Panc1 (cell line): ENCODE measurements around the gene KMT2C. TPM values are rescaled to one million over a fixed set of nuclear protein-coding genes. Genes with fewer than 3 reads are reported as not detected.
"Not testable (repeated sequence)": the region's sequence is repeated elsewhere in the genome, so short reads cannot be mapped to it uniquely, and the experiment has no call there.

ENCODE experiments used
- ATAC-seq: fragments of 200-7000 bp; cut with Tn5 transposase; 2 replicates; pipeline ENCODE4 v1.9.1; 2020; ENCODE audit warnings: mild to moderate bottlenecking, moderate library complexity
- BruUV-seq: library from RNA; stranded (reverse); fragments of 400-500 nt; replicated peaks from 2 replicates; lab custom pipeline; 2021; lab: Mats Ljungman, UMichigan
- CTCF ChIA-PET: fragments of 300-600 bp; sonication (Branson Sonifier 250); formaldehyde crosslinking; loops from one replicate; lab custom pipeline; 2022; ENCODE audit warnings: antibody characterized with exemption; lab: Charles Lee
- POLR2A ChIA-PET: fragments of 300-600 bp; sonication (Branson Sonifier 250); formaldehyde crosslinking; loops from one replicate; lab custom pipeline; 2022; ENCODE audit warnings: antibody characterized with exemption; lab: Charles Lee
- DNase-seq: peaks from one replicate; pipeline ENCODE4 v3.0.0-alpha.2; 2010; ENCODE audit warnings: low read depth, low spot score
- H3K27ac ChIP-seq: 2 replicates; pipeline ENCODE4 v1.5.1; 2011; ENCODE audit warnings: mild to moderate bottlenecking, low read length, inconsistent platforms
- H3K27me3 ChIP-seq: fragments of 200-500 bp; sonication (Bioruptor generic); 2 replicates; pipeline ENCODE4 v1.6.0; 2014; ENCODE audit warnings: low read length, inconsistent platforms; ENCODE audit not compliant: control insufficient read depth, insufficient read depth
- H3K36me3 ChIP-seq: fragments of 200-500 bp; sonication (Bioruptor generic); 2 replicates; pipeline ENCODE4 v1.5.1; 2014; ENCODE audit warnings: inconsistent platforms, mild to moderate bottlenecking, low read length, moderate library complexity; ENCODE audit not compliant: control insufficient read depth, insufficient read depth
- H3K4me1 ChIP-seq: 2 replicates; pipeline ENCODE4 v1.5.1; 2011; ENCODE audit warnings: inconsistent platforms, mild to moderate bottlenecking, low read length, moderate library complexity; ENCODE audit not compliant: control insufficient read depth, insufficient read depth
- H3K4me3 ChIP-seq, 2 experiments: 2 replicates each; pipeline ENCODE4 v1.5.1; 2011 to 2012; ENCODE audit warnings: low read depth in 2 of 2, low read length in 2 of 2, mild to moderate bottlenecking in 2 of 2, inconsistent platforms in 1 of 2, moderate library complexity in 1 of 2
- H3K9me3 ChIP-seq: fragments of 200-500 bp; sonication (Bioruptor generic); 2 replicates; pipeline ENCODE4 v1.5.1; 2014; ENCODE audit warnings: low read depth, mild to moderate bottlenecking, inconsistent platforms, low read length, moderate library complexity; ENCODE audit not compliant: control insufficient read depth, insufficient read depth
- POLR2AphosphoS5 ChIP-seq: IDR thresholded peaks from 2 replicates; pipeline ENCODE4 v1.6.1; 2012; ENCODE audit warnings: mild to moderate bottlenecking, low read depth, low read length, moderate library complexity
- SIN3A ChIP-seq: IDR thresholded peaks from 2 replicates; pipeline ENCODE4 v1.6.1; 2012; ENCODE audit warnings: low read depth, mild to moderate bottlenecking, low read length, moderate library complexity, borderline replicate concordance; ENCODE audit not compliant: insufficient read depth
- TCF7L2 ChIP-seq: IDR thresholded peaks from 2 replicates; pipeline ENCODE4 v1.6.1; 2011; ENCODE audit warnings: mild to moderate bottlenecking, low read depth, low read length, inconsistent platforms
- in situ Hi-C: cut with HindIII; loops from 2 replicates; pipeline ENCODE4 v1.10.0; 2016; ENCODE audit warnings: low sequenced_read_pairs, low pct_unique_long_range_greater_than_20kb
- intact Hi-C: fragments of 100-400 bp; cut with micrococcal nuclease; formaldehyde crosslinking; loops from one replicate; pipeline ENCODE4 v1.10.0; 2022; ENCODE audit not compliant: unreplicated experiment
- total RNA-seq: library from RNA; stranded (reverse); gene quantifications from one replicate; pipeline ENCODE4 v1.2.1, GENCODE V29; 2021; ENCODE audit not compliant: unreplicated experiment
- TF ChIP-seq, protein P1 (sequence below): fragments of 450-650 bp; IDR thresholded peaks from 2 replicates; pipeline ENCODE4 v1.5.1; 2017; ENCODE audit warnings: mild to moderate bottlenecking
- TF ChIP-seq, protein P2 (sequence below), 2 experiments: IDR thresholded peaks; 2 replicates each; pipeline ENCODE4 v1.6.1; 2011 to 2012; ENCODE audit warnings: low read depth in 2 of 2, control low read depth in 1 of 2, low read length in 1 of 2, mild to moderate bottlenecking in 1 of 2, moderate library complexity in 1 of 2; ENCODE audit not compliant: insufficient read depth in 1 of 2

KMT2C gene
- total RNA-seq, 1 experiment from 2014 or later: 42.5 TPM

DNA sequence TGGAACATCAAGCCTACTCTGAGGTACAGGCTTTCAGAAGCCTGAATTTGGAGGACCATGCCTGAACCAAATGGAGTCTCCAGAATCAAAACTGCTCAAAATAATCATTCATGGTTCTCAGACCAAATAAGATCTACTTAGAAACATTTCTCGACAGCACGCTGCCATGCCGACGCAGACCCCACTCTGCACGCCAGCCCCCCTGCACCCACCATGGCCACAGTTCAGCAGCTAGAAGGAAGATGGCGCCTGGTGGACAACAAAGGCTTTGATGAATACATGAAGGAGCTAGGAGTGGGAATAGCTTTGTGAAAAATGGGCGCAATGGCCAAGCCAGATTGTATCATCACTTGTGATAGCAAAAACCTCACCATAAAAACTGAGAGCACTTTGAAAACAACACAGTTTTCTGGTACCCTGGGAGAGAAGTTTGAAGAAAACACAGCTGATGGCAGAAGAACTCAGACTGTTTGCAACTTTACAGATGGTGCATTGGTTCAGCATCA lies 6.6 kb upstream of the KMT2C start:
- Histone ChIP-seq H3K36me3 (no peaks in the 10 kb centered on the region), H3K4me3 (no peak overlapping the region), H3K9me3 (no peaks in the 10 kb centered on the region), H3K27ac (no peak overlapping the region), H3K27me3 (no peaks in the 10 kb centered on the region), H3K4me1 (peaks cover 4% of the 10 kb centered on the region)
- no peak for DNase-seq
- TF ChIP-seq, protein P1, sequence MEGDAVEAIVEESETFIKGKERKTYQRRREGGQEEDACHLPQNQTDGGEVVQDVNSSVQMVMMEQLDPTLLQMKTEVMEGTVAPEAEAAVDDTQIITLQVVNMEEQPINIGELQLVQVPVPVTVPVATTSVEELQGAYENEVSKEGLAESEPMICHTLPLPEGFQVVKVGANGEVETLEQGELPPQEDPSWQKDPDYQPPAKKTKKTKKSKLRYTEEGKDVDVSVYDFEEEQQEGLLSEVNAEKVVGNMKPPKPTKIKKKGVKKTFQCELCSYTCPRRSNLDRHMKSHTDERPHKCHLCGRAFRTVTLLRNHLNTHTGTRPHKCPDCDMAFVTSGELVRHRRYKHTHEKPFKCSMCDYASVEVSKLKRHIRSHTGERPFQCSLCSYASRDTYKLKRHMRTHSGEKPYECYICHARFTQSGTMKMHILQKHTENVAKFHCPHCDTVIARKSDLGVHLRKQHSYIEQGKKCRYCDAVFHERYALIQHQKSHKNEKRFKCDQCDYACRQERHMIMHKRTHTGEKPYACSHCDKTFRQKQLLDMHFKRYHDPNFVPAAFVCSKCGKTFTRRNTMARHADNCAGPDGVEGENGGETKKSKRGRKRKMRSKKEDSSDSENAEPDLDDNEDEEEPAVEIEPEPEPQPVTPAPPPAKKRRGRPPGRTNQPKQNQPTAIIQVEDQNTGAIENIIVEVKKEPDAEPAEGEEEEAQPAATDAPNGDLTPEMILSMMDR: no peak
- no peak for TF ChIP-seq SIN3A
- TF ChIP-seq, protein P2, sequence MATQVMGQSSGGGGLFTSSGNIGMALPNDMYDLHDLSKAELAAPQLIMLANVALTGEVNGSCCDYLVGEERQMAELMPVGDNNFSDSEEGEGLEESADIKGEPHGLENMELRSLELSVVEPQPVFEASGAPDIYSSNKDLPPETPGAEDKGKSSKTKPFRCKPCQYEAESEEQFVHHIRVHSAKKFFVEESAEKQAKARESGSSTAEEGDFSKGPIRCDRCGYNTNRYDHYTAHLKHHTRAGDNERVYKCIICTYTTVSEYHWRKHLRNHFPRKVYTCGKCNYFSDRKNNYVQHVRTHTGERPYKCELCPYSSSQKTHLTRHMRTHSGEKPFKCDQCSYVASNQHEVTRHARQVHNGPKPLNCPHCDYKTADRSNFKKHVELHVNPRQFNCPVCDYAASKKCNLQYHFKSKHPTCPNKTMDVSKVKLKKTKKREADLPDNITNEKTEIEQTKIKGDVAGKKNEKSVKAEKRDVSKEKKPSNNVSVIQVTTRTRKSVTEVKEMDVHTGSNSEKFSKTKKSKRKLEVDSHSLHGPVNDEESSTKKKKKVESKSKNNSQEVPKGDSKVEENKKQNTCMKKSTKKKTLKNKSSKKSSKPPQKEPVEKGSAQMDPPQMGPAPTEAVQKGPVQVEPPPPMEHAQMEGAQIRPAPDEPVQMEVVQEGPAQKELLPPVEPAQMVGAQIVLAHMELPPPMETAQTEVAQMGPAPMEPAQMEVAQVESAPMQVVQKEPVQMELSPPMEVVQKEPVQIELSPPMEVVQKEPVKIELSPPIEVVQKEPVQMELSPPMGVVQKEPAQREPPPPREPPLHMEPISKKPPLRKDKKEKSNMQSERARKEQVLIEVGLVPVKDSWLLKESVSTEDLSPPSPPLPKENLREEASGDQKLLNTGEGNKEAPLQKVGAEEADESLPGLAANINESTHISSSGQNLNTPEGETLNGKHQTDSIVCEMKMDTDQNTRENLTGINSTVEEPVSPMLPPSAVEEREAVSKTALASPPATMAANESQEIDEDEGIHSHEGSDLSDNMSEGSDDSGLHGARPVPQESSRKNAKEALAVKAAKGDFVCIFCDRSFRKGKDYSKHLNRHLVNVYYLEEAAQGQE (IDR thresholded peaks at IDR 0.05; ENCODE audit: insufficient read depth in 1 of 2, low read depth in 2 of 2, low read length in 1 of 2): no peak
- TF ChIP-seq TCF7L2: no peak
- TF ChIP-seq POLR2AphosphoS5: no peak
- in situ Hi-C loops (no loop called here), intact Hi-C loops (no loop called here)
- POLR2A ChIA-PET: interaction anchor here (0.7 kb wide), 1 partner anchor 265 kb away, joined by 8 read pairs; no protein-coding TSS in a partner anchor
- CTCF ChIA-PET: interaction anchor here (0.6 kb wide), 1 partner anchor 11 kb away, joined by 13 read pairs; no protein-coding TSS in a partner anchor
- ATAC-seq: no peak
- BruUV-seq: no TSS peak

DNA sequence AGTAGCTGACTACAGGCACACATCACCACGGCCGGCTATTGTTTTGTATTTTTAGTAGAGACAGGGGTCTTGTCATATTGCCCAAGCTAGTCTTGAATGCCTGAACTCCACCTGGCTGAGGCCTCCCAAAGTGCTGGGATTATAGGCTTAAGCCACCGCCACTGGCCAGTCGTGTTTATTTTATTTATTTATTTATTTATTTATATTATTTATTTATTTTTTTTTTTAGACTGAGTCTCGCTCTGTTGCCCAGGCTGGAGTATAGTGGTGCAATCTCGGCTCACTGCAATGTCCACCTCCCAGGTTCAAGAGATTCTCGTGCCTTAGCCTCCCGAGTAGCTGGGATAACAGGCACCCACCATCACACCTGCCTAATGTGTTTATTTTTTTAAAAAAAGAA lies 6.0 kb upstream of the KMT2C start:
- in situ Hi-C loops, H3K4me3 ChIP-seq, H3K27me3 ChIP-seq, H3K36me3 ChIP-seq, BruUV-seq, H3K9me3 ChIP-seq, H3K27ac ChIP-seq, DNase-seq, H3K4me1 ChIP-seq, CTCF ChIA-PET, intact Hi-C loops, ATAC-seq, POLR2A ChIA-PET: not testable (repeated sequence)

DNA sequence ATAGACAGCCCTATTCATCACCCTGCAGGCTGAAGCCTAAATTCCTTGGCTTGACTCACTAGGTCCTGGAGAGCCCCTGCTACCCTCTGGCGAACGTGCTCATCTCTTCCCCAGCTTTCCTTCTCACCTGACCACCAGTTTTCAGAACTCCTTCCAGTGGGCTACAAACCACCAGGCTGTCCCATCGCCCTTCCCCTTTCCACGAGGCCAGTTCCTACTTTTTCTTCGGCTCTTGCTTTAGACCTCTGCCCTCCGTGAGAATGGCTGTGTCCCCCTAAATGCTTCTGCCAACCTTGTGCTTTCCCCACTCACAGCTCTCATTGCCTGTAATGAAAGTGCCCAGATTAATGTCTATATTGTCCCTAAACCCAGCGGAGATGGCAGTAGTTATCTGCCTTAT lies 5.4 kb upstream of the KMT2C start:
- POLR2A ChIA-PET, ATAC-seq, DNase-seq, H3K4me1 ChIP-seq, H3K27me3 ChIP-seq, in situ Hi-C loops, H3K4me3 ChIP-seq, CTCF ChIA-PET, intact Hi-C loops, BruUV-seq, H3K9me3 ChIP-seq, H3K36me3 ChIP-seq, H3K27ac ChIP-seq: not testable (repeated sequence)

DNA sequence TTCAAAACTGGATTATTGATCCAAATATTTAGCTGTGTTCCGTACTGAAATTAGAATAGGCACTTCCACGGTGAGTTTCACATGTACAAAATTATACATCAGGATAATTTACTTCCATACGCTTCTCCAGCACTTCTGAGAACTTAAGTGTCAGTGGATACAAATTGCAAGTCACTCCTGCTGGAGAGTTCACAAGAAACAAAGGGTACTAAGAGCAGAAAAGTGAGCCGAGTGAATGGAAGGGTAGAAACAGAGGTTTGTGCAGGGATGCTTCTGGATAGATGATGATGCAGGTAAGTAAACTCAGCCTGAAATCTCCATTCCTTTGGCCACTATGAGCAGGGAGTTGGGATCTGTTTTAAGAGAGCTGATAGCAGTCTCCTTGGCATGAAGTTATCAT lies 2.2 kb upstream of the KMT2C start:
- intact Hi-C loops: loop anchor here (10.0 kb wide), 1 partner anchor 93 kb away; no protein-coding TSS in a partner anchor
- CTCF ChIA-PET, BruUV-seq, H3K4me3 ChIP-seq, DNase-seq, POLR2A ChIA-PET, H3K36me3 ChIP-seq, H3K9me3 ChIP-seq, H3K4me1 ChIP-seq, in situ Hi-C loops, ATAC-seq, H3K27me3 ChIP-seq: not testable (repeated sequence)
- H3K27ac ChIP-seq: peak overlapping the region; percentile 90; the same call in 1 of the 2 replicates

DNA sequence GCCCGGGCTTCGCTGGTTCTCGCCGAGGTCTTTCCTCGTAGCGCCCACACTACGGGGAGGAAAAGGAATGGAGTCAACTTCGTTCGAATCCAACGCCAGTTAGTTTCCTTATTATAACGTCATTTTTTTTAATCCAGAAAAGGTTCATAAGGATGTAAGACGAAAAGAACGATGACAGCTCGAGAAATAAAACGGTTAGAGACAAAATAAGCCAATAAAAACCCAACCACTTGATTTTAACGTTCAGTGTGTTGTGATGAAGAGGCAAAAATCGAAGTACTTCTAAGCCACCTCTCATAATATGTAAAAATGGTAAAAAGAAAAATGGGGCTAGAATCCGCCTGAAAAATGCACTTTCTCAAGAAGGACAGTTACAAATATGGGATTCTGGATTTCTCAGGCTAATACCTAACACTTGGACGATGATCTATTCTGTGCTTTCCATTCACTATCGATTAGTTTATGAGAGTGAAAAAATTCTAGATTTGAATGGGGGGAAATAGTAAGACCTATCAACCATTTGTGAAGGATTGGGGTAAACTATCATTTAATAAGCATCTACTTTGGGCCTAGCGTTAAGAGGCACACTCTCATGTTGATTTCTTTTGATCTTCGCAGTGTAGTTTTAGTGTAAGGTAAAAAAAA lies 1.2 kb upstream of the KMT2C start:
- H3K36me3 ChIP-seq, ATAC-seq, in situ Hi-C loops, H3K9me3 ChIP-seq, H3K27me3 ChIP-seq, H3K4me1 ChIP-seq, DNase-seq, POLR2A ChIA-PET: not testable (repeated sequence)
- TSS peak; percentile 93 for BruUV-seq
- Histone ChIP-seq H3K4me3 (peak overlapping the region; percentile 53 to 65), H3K27ac (peak overlapping the region; percentile 90)
- CTCF ChIA-PET: interaction anchor here (0.7 kb wide), 1 partner anchor 520 kb away, joined by 7 read pairs; no protein-coding TSS in a partner anchor
- intact Hi-C loops: loop anchor here (10.0 kb wide), 1 partner anchor 92 kb away; no protein-coding TSS in a partner anchor
